GM10248 (cell line): ENCODE measurements around the gene RAMP2.

Experiments used
- CTCF ChIA-PET: fragments of 300-600 bp; sonication (Branson Sonifier 250); formaldehyde crosslinking; extraction: SDS; loops from one replicate; lab custom pipeline; 2021; ENCODE audit warnings: antibody characterized with exemption; lab: Yijun Ruan, JAX
- POLR2A ChIA-PET: fragments of 350-650 bp; sonication (Branson Sonifier 250); formaldehyde crosslinking; extraction: SDS; loops from one replicate; lab custom pipeline; 2020; ENCODE audit warnings: antibody characterized with exemption; lab: Yijun Ruan, JAX
- DNase-seq: peaks from one replicate; pipeline ENCODE4 v3.0.0; 2012; ENCODE audit errors: extremely low spot score
- CTCF ChIP-seq: IDR thresholded peaks from 2 replicates; pipeline ENCODE4 v1.5.1; 2012; ENCODE audit warnings: mild to moderate bottlenecking, low read depth; ENCODE audit errors: extremely low read depth, missing control alignments, control extremely low read depth

The RAMP2 gene

GRCh38 chr17:42778570-42778969, 17.5 kb downstream of the RAMP2 start:
- no peak for TF ChIP-seq CTCF
- ChIA-PET CTCF (interaction anchor here (1.1 to 2.1 kb wide), 4 partner anchors 9 to 200 kb away, joined by 3 to 6 read pairs (median 4); partner anchors contain the start of gene RAMP2), POLR2A (no interaction called here)
- no peak for DNase-seq

- no peak for DNase-seq
- CTCF ChIA-PET: interaction anchor here (0.8 to 2.4 kb wide), 2 partner anchors 16 to 41 kb away, joined by 3 to 9 read pairs; no protein-coding TSS in a partner anchor
- POLR2A ChIA-PET: no interaction called here
- no peak for TF ChIP-seq CTCF
Measured at GRCh38 chr17:42779304-42779935, 18.4 kb downstream of the RAMP2 start.

- ChIA-PET CTCF (interaction anchor here (0.8 to 2.4 kb wide), 4 partner anchors 17 to 44 kb away, joined by 3 to 9 read pairs (median 3); partner anchors contain the start of gene BECN1), POLR2A (no interaction called here)
- no peak for DNase-seq
- TF ChIP-seq CTCF: no peak
Measured at GRCh38 chr17:42779936-42780850, 19.2 kb downstream of the RAMP2 start, which contains the start of gene WNK4. Gene WNK4, plus strand, starts transcription at chr17:42780610. Its CDS starts 89 bp downstream, at chr17:42780699.

GRCh38 chr17:42780851-42781638, 20.0 kb downstream of the RAMP2 start:
- POLR2A ChIA-PET: no interaction called here
- CTCF ChIA-PET: interaction anchor here (1.1 to 2.4 kb wide), 3 partner anchors 28 to 43 kb away, joined by 3 to 9 read pairs (median 3); partner anchors contain the start of gene BECN1
- no peak for DNase-seq
- no peak for TF ChIP-seq CTCF

GRCh38 chr17:42781639-42782165, 20.7 kb downstream of the RAMP2 start:
- ChIA-PET POLR2A (no interaction called here), CTCF (interaction anchor here (1.7 to 2.4 kb wide), 2 partner anchors 28 to 39 kb away, joined by 3 to 9 read pairs; no protein-coding TSS in a partner anchor)
- TF ChIP-seq CTCF: no peak
- DNase-seq: no peak
